DMS79 treated with DMSO at 0.1 percent for 48 hours (cell line): ENCODE data around the gene ERP44.

ENCODE experiments used
- DNase-seq: peaks from one replicate; lab custom pipeline; 2025; lab: John Stamatoyannopoulos, UW

Gene ERP44

DNA sequence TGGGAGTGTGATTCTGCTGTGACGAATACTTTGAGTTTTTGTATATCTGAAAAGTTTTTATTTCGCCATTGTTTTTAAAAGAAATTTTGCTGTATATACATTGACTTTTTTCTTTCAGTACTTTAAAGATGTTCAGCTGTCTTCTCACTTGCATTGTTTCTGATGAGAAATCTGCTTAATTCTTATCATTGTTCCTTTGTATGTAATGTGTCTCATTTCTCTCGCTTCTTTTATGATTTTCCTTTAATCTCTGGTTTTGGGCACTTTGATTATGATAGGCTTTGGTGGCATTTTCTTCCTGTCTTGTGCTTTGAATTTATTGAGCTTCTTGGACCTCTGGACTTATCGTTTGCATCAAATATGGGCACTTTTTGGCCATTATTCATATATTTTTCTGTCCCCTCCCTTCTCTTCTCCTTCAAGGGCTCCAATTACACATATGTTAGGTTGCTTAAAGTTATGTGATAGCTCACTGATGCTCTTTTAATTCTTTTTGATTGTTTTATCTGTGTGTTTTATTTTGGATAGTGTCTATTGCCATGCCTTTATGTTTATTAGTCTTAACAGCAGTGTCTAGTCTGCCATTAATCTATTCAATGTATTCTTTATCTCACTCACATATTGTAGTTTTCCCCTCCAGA is 161.7 kb downstream of the ERP44 start:
- no peak for DNase-seq

DNA sequence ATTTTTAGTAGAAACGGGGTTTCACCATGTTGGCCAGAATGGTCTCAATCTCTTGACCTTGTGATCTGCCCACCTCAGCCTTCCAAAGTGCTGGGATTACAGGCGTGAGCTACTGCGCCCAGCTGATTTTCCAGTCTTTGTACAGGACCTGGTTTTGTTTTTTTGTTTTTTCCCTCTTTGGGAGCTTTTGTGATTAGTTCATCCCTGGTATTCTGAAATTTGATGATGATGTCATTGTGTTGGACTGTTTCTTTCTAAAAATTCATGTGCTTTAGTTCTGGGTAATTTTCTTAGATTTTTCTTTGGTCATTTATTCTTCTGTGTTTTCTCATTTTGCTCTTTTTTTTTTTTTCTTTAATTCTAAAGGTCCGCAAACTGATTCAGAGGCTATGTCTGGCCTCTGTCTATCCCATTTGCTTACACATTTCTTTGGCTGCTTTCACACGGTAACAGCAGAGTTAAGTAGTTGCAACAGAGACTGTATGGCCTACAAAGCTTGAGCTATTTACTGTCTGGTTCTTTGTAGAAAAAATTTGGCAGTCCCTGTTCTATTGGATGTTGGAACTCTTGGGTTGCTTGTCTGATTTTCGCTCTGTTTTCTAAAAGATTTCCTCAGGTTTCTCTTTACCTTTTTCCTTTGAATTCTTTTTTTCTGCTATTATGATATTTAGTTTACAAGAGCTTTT is 167.5 kb downstream of the ERP44 start:
- no peak for DNase-seq

DNA sequence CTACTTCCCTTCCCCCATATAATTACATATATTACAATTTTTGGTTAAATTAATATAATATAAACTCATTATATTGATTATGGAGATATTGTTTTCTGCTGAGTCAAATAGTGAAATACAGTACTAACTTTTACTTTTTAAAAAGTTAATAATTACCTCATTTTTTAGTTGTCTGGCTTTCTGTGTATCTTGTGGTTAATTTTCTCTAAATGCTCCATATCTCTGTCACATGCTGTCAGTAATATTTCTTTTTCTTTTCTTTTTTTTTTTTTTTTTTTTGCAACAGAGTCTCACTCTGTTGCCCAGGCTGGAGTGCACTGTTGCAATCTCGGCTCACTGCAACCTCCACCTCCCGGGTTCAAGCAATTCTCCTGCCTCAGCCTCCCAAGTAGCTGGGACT is 169.1 kb downstream of the ERP44 start:
- no peak for DNase-seq
